H1 (cell line): Measurements from ENCODE around the gene PLEKHA4. TPM values are rescaled to one million over a fixed set of nuclear protein-coding genes. Genes with fewer than 3 reads are reported as not detected.

Source experiments
- CBX5 ChIP-seq: fragments of 300-800, 300-1000 bp; sonication (generic); IDR thresholded peaks from 2 replicates; pipeline ENCODE4 v1.7.1; 2016; ENCODE audit warnings: antibody characterized with exemption, low read length, low read depth
- CEBPB ChIP-seq: IDR thresholded peaks from 2 replicates; pipeline ENCODE4 v1.6.1; 2012; ENCODE audit warnings: low read depth, low read length
- HDAC2 ChIP-seq, 2 experiments: fragments of 300-600 bp in 1 of 2; sonication (generic) in 1 of 2; IDR thresholded peaks; 2 replicates each; pipeline ENCODE4 v1.6.1; 2011 to 2012; ENCODE audit warnings: low read depth in 2 of 2, low read length in 2 of 2, mild to moderate bottlenecking in 2 of 2, moderate library complexity in 2 of 2, borderline replicate concordance in 1 of 2, inconsistent platforms in 1 of 2
- RNF2 ChIP-seq: fragments of 200-900, 300-1000 bp; sonication (generic); IDR thresholded peaks from 2 replicates; pipeline ENCODE4 v1.7.1; 2016; ENCODE audit warnings: borderline replicate concordance, low read depth, mild to moderate bottlenecking, antibody characterized with exemption, low read length; ENCODE audit not compliant: poor library complexity, severe bottlenecking; ENCODE audit errors: missing control alignments
- SP4 ChIP-seq: IDR thresholded peaks from 2 replicates; pipeline ENCODE4 v1.6.1; 2012; ENCODE audit warnings: low read length, inconsistent platforms
- polyA plus RNA-seq, 7 experiments: library from polyadenylated mRNA; depleted of rRNA in 3 of 7; stranded (reverse) in 5 of 7; unstranded in 2 of 7; fragments of >200 nt in 5 of 7; fragments of 200-250 nt in 2 of 7; gene quantifications; 1 replicate in 5 of 7; 2 replicates in 1 of 7; 4 replicates in 1 of 7; pipeline versions ENCODE4 v1.2.1 to v1.2.3, GENCODE V29; 2011 to 2013; ENCODE audit warnings: missing spikeins in 2 of 7, mixed read lengths in 2 of 7
- total RNA-seq: library from RNA; stranded (reverse); fragmentation: NEBNext Ultra II Directional; extraction: Animal tissue kit (Norgen Biotek cat#: 25700); gene quantifications from 2 replicates; pipeline ENCODE4 v1.2.1, GENCODE V29; 2021
- TF ChIP-seq, protein P1 (sequence below), 3 experiments: IDR thresholded peaks; 1 replicate in 2 of 3; 2 replicates in 1 of 3; pipeline versions ENCODE4 v1.5.1 to v1.6.1; 2011; ENCODE audit warnings: low read length in 3 of 3, mild to moderate bottlenecking in 3 of 3, inconsistent platforms in 2 of 3, low read depth in 1 of 3, moderate library complexity in 1 of 3; ENCODE audit not compliant: insufficient read depth in 1 of 3; ENCODE audit errors: control extremely low read depth in 1 of 3

Gene PLEKHA4
- total and polyA plus RNA-seq, 2 of the 8 experiments (the other 6 are each of a cell fraction or from before 2014, with no cell fraction given) = 8.2 to 18.0 TPM

- TF ChIP-seq, protein P1, sequence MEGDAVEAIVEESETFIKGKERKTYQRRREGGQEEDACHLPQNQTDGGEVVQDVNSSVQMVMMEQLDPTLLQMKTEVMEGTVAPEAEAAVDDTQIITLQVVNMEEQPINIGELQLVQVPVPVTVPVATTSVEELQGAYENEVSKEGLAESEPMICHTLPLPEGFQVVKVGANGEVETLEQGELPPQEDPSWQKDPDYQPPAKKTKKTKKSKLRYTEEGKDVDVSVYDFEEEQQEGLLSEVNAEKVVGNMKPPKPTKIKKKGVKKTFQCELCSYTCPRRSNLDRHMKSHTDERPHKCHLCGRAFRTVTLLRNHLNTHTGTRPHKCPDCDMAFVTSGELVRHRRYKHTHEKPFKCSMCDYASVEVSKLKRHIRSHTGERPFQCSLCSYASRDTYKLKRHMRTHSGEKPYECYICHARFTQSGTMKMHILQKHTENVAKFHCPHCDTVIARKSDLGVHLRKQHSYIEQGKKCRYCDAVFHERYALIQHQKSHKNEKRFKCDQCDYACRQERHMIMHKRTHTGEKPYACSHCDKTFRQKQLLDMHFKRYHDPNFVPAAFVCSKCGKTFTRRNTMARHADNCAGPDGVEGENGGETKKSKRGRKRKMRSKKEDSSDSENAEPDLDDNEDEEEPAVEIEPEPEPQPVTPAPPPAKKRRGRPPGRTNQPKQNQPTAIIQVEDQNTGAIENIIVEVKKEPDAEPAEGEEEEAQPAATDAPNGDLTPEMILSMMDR (IDR thresholded peaks at IDR 0.05; ENCODE audit: control extremely low read depth in 1 of 3, insufficient read depth in 1 of 3, low read depth in 1 of 3, low read length in 3 of 3) = no peak
- TF ChIP-seq CEBPB (no peak), SP4 (no peak), RNF2 (no peak), CBX5 (no peak), HDAC2 (IDR thresholded peaks at IDR 0.05; ENCODE audit: borderline replicate concordance in 1 of 2, low read depth in 2 of 2, low read length in 2 of 2) (no peak)
These were observed 1.7 kb downstream of the PLEKHA4 start (continued) for GRCh38 chr19:48866692-48867091.
